Prostate gland (tissue), 2 donors: Measurements from ENCODE around the gene VKORC1L1.

Experiments
- POLR2A ChIP-seq: fragments of 450-650 bp; IDR thresholded peaks from one replicate; pipeline ENCODE4 v1.6.1; 2016; ENCODE audit warnings: antibody characterized with exemption, mild to moderate bottlenecking
- POLR2AphosphoS5 ChIP-seq: sonication (generic); formaldehyde crosslinking; IDR thresholded peaks from one replicate; pipeline ENCODE4 v1.6.1; 2017; ENCODE audit warnings: antibody characterized with exemption
- TF ChIP-seq, protein P1 (sequence below), 4 experiments: fragments of 200-600 bp in 2 of 4; fragments of 450-650 bp in 2 of 4; sonication (generic) in 2 of 4; IDR thresholded peaks; 1 replicate in 3 of 4; 2 replicates in 1 of 4; pipeline ENCODE4 v1.5.1; 2016 to 2019; ENCODE audit warnings: antibody characterized with exemption in 4 of 4, mild to moderate bottlenecking in 2 of 4, moderate library complexity in 2 of 4

DNA sequence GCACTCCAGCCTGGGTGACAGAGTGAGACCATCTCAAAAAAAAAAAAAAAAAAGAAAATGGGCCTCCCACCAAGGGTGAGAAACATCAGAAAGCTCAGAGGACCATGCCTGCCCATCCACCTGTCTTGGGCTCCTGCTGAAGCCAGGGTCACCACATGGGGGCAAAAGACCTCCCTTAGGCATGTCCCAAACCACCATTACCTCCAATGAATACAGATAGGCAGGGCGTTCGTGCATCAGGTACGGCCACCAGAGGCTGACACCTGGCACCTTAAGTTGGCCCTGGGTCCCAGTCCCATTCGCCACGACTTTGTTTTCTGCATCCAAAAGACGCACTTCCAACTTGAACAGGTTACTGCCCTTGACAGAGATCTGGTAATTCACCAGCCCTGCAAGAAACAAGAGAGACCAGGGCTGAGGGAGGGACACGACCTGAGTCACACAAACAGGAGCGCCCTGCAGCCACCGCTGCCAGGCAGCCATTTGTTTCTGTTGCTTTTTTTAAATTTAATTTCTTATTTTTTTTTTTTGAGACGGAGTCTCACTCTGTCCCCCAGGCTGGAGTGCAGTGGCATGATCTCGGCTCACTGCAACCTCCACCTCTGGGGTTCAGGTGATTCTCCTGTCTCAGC lies 103.1 kb downstream of the VKORC1L1 start:
- TF ChIP-seq POLR2AphosphoS5 (no peak), POLR2A (no peak)
- TF ChIP-seq, protein P1, sequence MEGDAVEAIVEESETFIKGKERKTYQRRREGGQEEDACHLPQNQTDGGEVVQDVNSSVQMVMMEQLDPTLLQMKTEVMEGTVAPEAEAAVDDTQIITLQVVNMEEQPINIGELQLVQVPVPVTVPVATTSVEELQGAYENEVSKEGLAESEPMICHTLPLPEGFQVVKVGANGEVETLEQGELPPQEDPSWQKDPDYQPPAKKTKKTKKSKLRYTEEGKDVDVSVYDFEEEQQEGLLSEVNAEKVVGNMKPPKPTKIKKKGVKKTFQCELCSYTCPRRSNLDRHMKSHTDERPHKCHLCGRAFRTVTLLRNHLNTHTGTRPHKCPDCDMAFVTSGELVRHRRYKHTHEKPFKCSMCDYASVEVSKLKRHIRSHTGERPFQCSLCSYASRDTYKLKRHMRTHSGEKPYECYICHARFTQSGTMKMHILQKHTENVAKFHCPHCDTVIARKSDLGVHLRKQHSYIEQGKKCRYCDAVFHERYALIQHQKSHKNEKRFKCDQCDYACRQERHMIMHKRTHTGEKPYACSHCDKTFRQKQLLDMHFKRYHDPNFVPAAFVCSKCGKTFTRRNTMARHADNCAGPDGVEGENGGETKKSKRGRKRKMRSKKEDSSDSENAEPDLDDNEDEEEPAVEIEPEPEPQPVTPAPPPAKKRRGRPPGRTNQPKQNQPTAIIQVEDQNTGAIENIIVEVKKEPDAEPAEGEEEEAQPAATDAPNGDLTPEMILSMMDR (IDR thresholded peaks at IDR 0.05): no peak
